ENCODE results near the gene NEMF. TPM values are rescaled to one million over a fixed set of nuclear protein-coding genes. Genes with fewer than 3 reads are reported as not detected.
A peak's percentile ranks its signal among the peaks of the same experiment; 100 is the strongest.
"Not testable (repeated sequence)": the region's sequence is repeated elsewhere in the genome, so short reads cannot be mapped to it uniquely, and the experiment has no call there.

The NEMF gene
- total RNA-seq, 1 experiment from 2014 or later, result 55.0 TPM

- ChIA-PET POLR2A (no interaction called here), CTCF (interaction anchor here (0.6 to 1.1 kb wide), 12 partner anchors 9 to 985 kb away, joined by 3 to 10 read pairs (median 3); partner anchors contain the start of gene NEMF)
- BruUV-seq (replicated peaks), result no TSS peak
- peak; percentile 39 for TF ChIP-seq CTCF (IDR thresholded peaks at IDR 0.05; ENCODE audit: unreplicated experiment)
- H3K4me3 Mint-ChIP-seq (ENCODE audit: unreplicated experiment), result no peak overlapping the region
- peak overlapping the region; percentile 27 for H3K27ac Mint-ChIP-seq (ENCODE audit: low read depth, unreplicated experiment)
- H3K4me1 Mint-ChIP-seq (ENCODE audit: insufficient read depth, unreplicated experiment), result no peaks in the 10 kb centered on the region
- H3K36me3 Mint-ChIP-seq (ENCODE audit: insufficient read depth, unreplicated experiment), result no peaks in the 10 kb centered on the region
- H3K9me3 Mint-ChIP-seq (ENCODE audit: unreplicated experiment), result no peaks in the 10 kb centered on the region
- DNase-seq (ENCODE audit: unreplicated experiment), result peak; percentile 83
- H3K27me3 Mint-ChIP-seq (ENCODE audit: insufficient read depth, unreplicated experiment), result no peaks in the 10 kb centered on the region
- intact Hi-C loops (cut with micrococcal nuclease), result no loop called here
Observed at GRCh38 chr14:49879646-49880204, 27.1 kb upstream of the NEMF start.

GRCh38 chr14:49876563-49877127 lies 24.1 kb upstream of the NEMF start:
- no peaks in the 10 kb centered on the region for H3K4me1 Mint-ChIP-seq (ENCODE audit: insufficient read depth, unreplicated experiment)
- H3K9me3 Mint-ChIP-seq (ENCODE audit: unreplicated experiment), result no peaks in the 10 kb centered on the region
- H3K36me3 Mint-ChIP-seq (ENCODE audit: insufficient read depth, unreplicated experiment), result no peaks in the 10 kb centered on the region
- TF ChIP-seq CTCF (IDR thresholded peaks at IDR 0.05; ENCODE audit: unreplicated experiment), result no peak
- BruUV-seq (replicated peaks), result no TSS peak
- POLR2A ChIA-PET, result interaction anchor here (0.6 to 1.2 kb wide), 8 partner anchors 11 to 151 kb away, joined by 3 to 14 read pairs (median 3); partner anchors contain the start of gene ARF6
- intact Hi-C loops (cut with micrococcal nuclease), result no loop called here
- H3K27me3 Mint-ChIP-seq (ENCODE audit: insufficient read depth, unreplicated experiment), result no peaks in the 10 kb centered on the region
- H3K4me3 Mint-ChIP-seq (ENCODE audit: unreplicated experiment), result no peak overlapping the region
- H3K27ac Mint-ChIP-seq (ENCODE audit: low read depth, unreplicated experiment), result no peak overlapping the region
- CTCF ChIA-PET, result interaction anchor here (0.6 to 0.8 kb wide), 2 partner anchors 12 kb away, joined by 3 to 4 read pairs; no protein-coding TSS in a partner anchor
- no peak for DNase-seq (ENCODE audit: unreplicated experiment)

GRCh38 chr14:49875640-49876198 lies 23.1 kb upstream of the NEMF start:
- Mint-ChIP-seq H3K4me3 (ENCODE audit: unreplicated experiment) (no peak overlapping the region), H3K27ac (ENCODE audit: low read depth, unreplicated experiment) (no peak overlapping the region), H3K9me3 (ENCODE audit: unreplicated experiment) (no peaks in the 10 kb centered on the region), H3K27me3 (ENCODE audit: insufficient read depth, unreplicated experiment) (no peaks in the 10 kb centered on the region), H3K36me3 (ENCODE audit: insufficient read depth, unreplicated experiment) (no peaks in the 10 kb centered on the region), H3K4me1 (ENCODE audit: insufficient read depth, unreplicated experiment) (no peaks in the 10 kb centered on the region)
- ChIA-PET POLR2A (interaction anchor here (0.6 to 1.1 kb wide), 6 partner anchors 10 to 490 kb away, joined by 3 to 14 read pairs (median 3); partner anchors contain the start of gene ARF6), CTCF (interaction anchor here (0.6 to 0.8 kb wide), 2 partner anchors 11 to 13 kb away, joined by 3 to 4 read pairs; no protein-coding TSS in a partner anchor)
- BruUV-seq (replicated peaks), result no TSS peak
- no peak for TF ChIP-seq CTCF (IDR thresholded peaks at IDR 0.05; ENCODE audit: unreplicated experiment)
- DNase-seq (ENCODE audit: unreplicated experiment), result no peak
- intact Hi-C loops (cut with micrococcal nuclease), result no loop called here

- H3K36me3 Mint-ChIP-seq (ENCODE audit: insufficient read depth, unreplicated experiment); H3K27me3 Mint-ChIP-seq (ENCODE audit: insufficient read depth, unreplicated experiment); DNase-seq (ENCODE audit: unreplicated experiment); BruUV-seq (replicated peaks); intact Hi-C loops (cut with micrococcal nuclease); H3K27ac Mint-ChIP-seq (ENCODE audit: low read depth, unreplicated experiment); H3K4me3 Mint-ChIP-seq (ENCODE audit: unreplicated experiment); H3K9me3 Mint-ChIP-seq (ENCODE audit: unreplicated experiment); H3K4me1 Mint-ChIP-seq (ENCODE audit: insufficient read depth, unreplicated experiment): not testable (repeated sequence)
- ChIA-PET POLR2A (interaction anchor here (1.3 kb wide), 1 partner anchor 19 kb away, joined by 4 read pairs; no protein-coding TSS in a partner anchor), CTCF (interaction anchor here (0.8 to 1.1 kb wide), 2 partner anchors 12 to 117 kb away, joined by 3 to 5 read pairs; no protein-coding TSS in a partner anchor)
Observed at GRCh38 chr14:49873548-49873947, 21.0 kb upstream of the NEMF start.
